ENCODE data around the gene DAPK2.
A peak's percentile ranks its signal among the peaks of the same experiment; 100 is the strongest.

DAPK2 gene

GRCh38 chr15:63981596-63982320, 64.5 kb downstream of the DAPK2 start:
- TF ChIP-seq POLR2A (IDR thresholded peaks at IDR 0.05; ENCODE audit: low read depth, low read length) (no peak), POLR2AphosphoS5 (IDR thresholded peaks at IDR 0.05; ENCODE audit: low read depth, low read length) (no peak), TAF1 (IDR thresholded peaks at IDR 0.05; ENCODE audit: low read depth, low read length) (no peak), SPI1 (IDR thresholded peaks at IDR 0.05; ENCODE audit: low read depth, low read length) (no peak), POU2F2 (IDR thresholded peaks at IDR 0.05; ENCODE audit: low read depth, low read length) (no peak), PAX5 (IDR thresholded peaks at IDR 0.05; ENCODE audit: insufficient read depth, low read length, severe bottlenecking) (no peak)
- FAIRE-seq (no peak), DNase-seq (ENCODE audit: insufficient read length, low spot score) (no peak)

- FAIRE-seq (no peak), DNase-seq (ENCODE audit: insufficient read length, low spot score) (no peak)
- TF ChIP-seq POLR2A (IDR thresholded peaks at IDR 0.05; ENCODE audit: low read depth, low read length), result no peak
- TF ChIP-seq POLR2AphosphoS5 (IDR thresholded peaks at IDR 0.05; ENCODE audit: low read depth, low read length), result no peak
- no peak for TF ChIP-seq TAF1 (IDR thresholded peaks at IDR 0.05; ENCODE audit: low read depth, low read length)
- TF ChIP-seq POU2F2 (IDR thresholded peaks at IDR 0.05; ENCODE audit: low read depth, low read length), result no peak
- TF ChIP-seq SPI1 (IDR thresholded peaks at IDR 0.05; ENCODE audit: low read depth, low read length), result no peak
- TF ChIP-seq PAX5 (IDR thresholded peaks at IDR 0.05; ENCODE audit: insufficient read depth, low read length, severe bottlenecking), result no peak
Observed at GRCh38 chr15:63979262-63979793, 67.0 kb downstream of the DAPK2 start.

- FAIRE-seq, result no peak
- TF ChIP-seq POLR2AphosphoS5 (IDR thresholded peaks at IDR 0.05; ENCODE audit: low read depth, low read length) (no peak), PAX5 (IDR thresholded peaks at IDR 0.05; ENCODE audit: insufficient read depth, low read length, severe bottlenecking) (no peak), TAF1 (IDR thresholded peaks at IDR 0.05; ENCODE audit: low read depth, low read length) (no peak), POU2F2 (IDR thresholded peaks at IDR 0.05; ENCODE audit: low read depth, low read length) (no peak), SPI1 (IDR thresholded peaks at IDR 0.05; ENCODE audit: low read depth, low read length) (no peak), POLR2A (IDR thresholded peaks at IDR 0.05; ENCODE audit: low read depth, low read length) (no peak)
- DNase-seq (ENCODE audit: insufficient read length, low spot score), result no peak
Observed at GRCh38 chr15:63978511-63979261, 67.6 kb downstream of the DAPK2 start.

GRCh38 chr15:63977119-63977518, 69.2 kb downstream of the DAPK2 start:
- FAIRE-seq (no peak), DNase-seq (ENCODE audit: insufficient read length, low spot score) (no peak)
- TF ChIP-seq SPI1 (IDR thresholded peaks at IDR 0.05; ENCODE audit: low read depth, low read length) (no peak), TAF1 (IDR thresholded peaks at IDR 0.05; ENCODE audit: low read depth, low read length) (no peak), POU2F2 (IDR thresholded peaks at IDR 0.05; ENCODE audit: low read depth, low read length) (no peak), POLR2AphosphoS5 (IDR thresholded peaks at IDR 0.05; ENCODE audit: low read depth, low read length) (no peak), PAX5 (IDR thresholded peaks at IDR 0.05; ENCODE audit: insufficient read depth, low read length, severe bottlenecking) (no peak), POLR2A (IDR thresholded peaks at IDR 0.05; ENCODE audit: low read depth, low read length) (no peak)

GRCh38 chr15:63974021-63974420, 72.3 kb downstream of the DAPK2 start:
- FAIRE-seq, result no peak
- DNase-seq (ENCODE audit: insufficient read length, low spot score), result no peak
- TF ChIP-seq PAX5 (IDR thresholded peaks at IDR 0.05; ENCODE audit: insufficient read depth, low read length, severe bottlenecking) (no peak), TAF1 (IDR thresholded peaks at IDR 0.05; ENCODE audit: low read depth, low read length) (no peak), POU2F2 (IDR thresholded peaks at IDR 0.05; ENCODE audit: low read depth, low read length) (no peak), POLR2AphosphoS5 (IDR thresholded peaks at IDR 0.05; ENCODE audit: low read depth, low read length) (no peak), POLR2A (IDR thresholded peaks at IDR 0.05; ENCODE audit: low read depth, low read length) (no peak), SPI1 (IDR thresholded peaks at IDR 0.05; ENCODE audit: low read depth, low read length) (no peak)

- TF ChIP-seq SPI1 (IDR thresholded peaks at IDR 0.05; ENCODE audit: low read depth, low read length) (no peak), TAF1 (IDR thresholded peaks at IDR 0.05; ENCODE audit: low read depth, low read length) (no peak), POLR2A (IDR thresholded peaks at IDR 0.05; ENCODE audit: low read depth, low read length) (no peak), POU2F2 (IDR thresholded peaks at IDR 0.05; ENCODE audit: low read depth, low read length) (no peak), POLR2AphosphoS5 (IDR thresholded peaks at IDR 0.05; ENCODE audit: low read depth, low read length) (no peak), PAX5 (IDR thresholded peaks at IDR 0.05; ENCODE audit: insufficient read depth, low read length, severe bottlenecking) (no peak)
- no peak for DNase-seq (ENCODE audit: insufficient read length, low spot score)
- no peak for FAIRE-seq
Observed at GRCh38 chr15:63973212-63974009, 72.9 kb downstream of the DAPK2 start.

GRCh38 chr15:63972801-63973200, 73.5 kb downstream of the DAPK2 start:
- DNase-seq (ENCODE audit: insufficient read length, low spot score), result no peak
- no peak for FAIRE-seq
- TF ChIP-seq SPI1 (IDR thresholded peaks at IDR 0.05; ENCODE audit: low read depth, low read length) (no peak), POLR2AphosphoS5 (IDR thresholded peaks at IDR 0.05; ENCODE audit: low read depth, low read length) (no peak), POLR2A (IDR thresholded peaks at IDR 0.05; ENCODE audit: low read depth, low read length) (no peak), TAF1 (IDR thresholded peaks at IDR 0.05; ENCODE audit: low read depth, low read length) (no peak), POU2F2 (IDR thresholded peaks at IDR 0.05; ENCODE audit: low read depth, low read length) (no peak)

- peak; percentile 76 for TF ChIP-seq SPI1 (IDR thresholded peaks at IDR 0.05; ENCODE audit: low read depth, low read length)
- no peak for TF ChIP-seq POLR2A (IDR thresholded peaks at IDR 0.05; ENCODE audit: low read depth, low read length)
- DNase-seq (ENCODE audit: insufficient read length, low spot score), result no peak
- no peak for FAIRE-seq
Observed at GRCh38 chr15:63971904-63972303, 74.4 kb downstream of the DAPK2 start.

GRCh38 chr15:63971427-63971805, 74.9 kb downstream of the DAPK2 start:
- DNase-seq (ENCODE audit: insufficient read length, low spot score), result no peak
- FAIRE-seq, result no peak
- TF ChIP-seq PAX5 (IDR thresholded peaks at IDR 0.05; ENCODE audit: insufficient read depth, low read length, severe bottlenecking) (no peak), POLR2A (IDR thresholded peaks at IDR 0.05; ENCODE audit: low read depth, low read length) (no peak), POLR2AphosphoS5 (IDR thresholded peaks at IDR 0.05; ENCODE audit: low read depth, low read length) (no peak), POU2F2 (IDR thresholded peaks at IDR 0.05; ENCODE audit: low read depth, low read length) (no peak), TAF1 (IDR thresholded peaks at IDR 0.05; ENCODE audit: low read depth, low read length) (no peak), SPI1 (IDR thresholded peaks at IDR 0.05; ENCODE audit: low read depth, low read length) (no peak)
